ENCODE measurements around the gene ALB.

- TF ChIP-seq POLR2AphosphoS5 (IDR thresholded peaks at IDR 0.05; ENCODE audit: low read depth, low read length) (no peak), POLR2A (IDR thresholded peaks at IDR 0.05; ENCODE audit: low read depth, low read length) (no peak), TAF1 (IDR thresholded peaks at IDR 0.05; ENCODE audit: borderline replicate concordance, low read depth, low read length) (no peak)
These were observed 54.9 kb downstream of the ALB start for GRCh38 chr4:73459048-73459421.
